BJ (cell line): Measurements from ENCODE around the gene AQP9. TPM values are rescaled to one million over a fixed set of nuclear protein-coding genes. Genes with fewer than 3 reads are reported as not detected.

Source experiments
- CTCF ChIA-PET: fragments of 350-600 bp; formaldehyde crosslinking; extraction: SDS; loops from one replicate; lab custom pipeline; 2021; ENCODE audit warnings: antibody characterized with exemption, inconsistent platforms; lab: Yijun Ruan, JAX
- POLR2A ChIA-PET: fragments of 300-600 bp; sonication (Branson Sonifier 250); formaldehyde crosslinking; extraction: SDS; loops from one replicate; lab custom pipeline; 2021; ENCODE audit warnings: antibody characterized with exemption; lab: Charles Lee
- DNase-seq: peaks from one replicate; pipeline ENCODE4 v3.0.0-alpha.2; 2011; ENCODE audit warnings: low read depth
- H3K27me3 ChIP-seq: 2 replicates; pipeline ENCODE4 v1.6.0; 2011; ENCODE audit warnings: low read length; ENCODE audit not compliant: control insufficient read depth, insufficient read depth
- H3K36me3 ChIP-seq: 2 replicates; pipeline ENCODE4 v1.5.1; 2011; ENCODE audit warnings: low read length; ENCODE audit not compliant: control insufficient read depth, insufficient read depth
- H3K4me3 ChIP-seq: 2 replicates; pipeline ENCODE4 v1.5.1; 2011; ENCODE audit warnings: low read depth, mild to moderate bottlenecking, control low read depth, low read length
- polyA plus RNA-seq: library from polyadenylated mRNA; depleted of rRNA; stranded (reverse); fragments of >200 nt; gene quantifications from 2 replicates; pipeline ENCODE4 v1.2.3, GENCODE V29; 2011
- TF ChIP-seq, protein P1 (sequence below): IDR thresholded peaks from 2 replicates; pipeline ENCODE4 v1.5.1; 2011; ENCODE audit warnings: low read depth, mild to moderate bottlenecking, control low read depth, inconsistent platforms, low read length, moderate library complexity; ENCODE audit not compliant: insufficient read depth

The AQP9 gene
- polyA plus RNA-seq, 1 experiment: not detected

DNA sequence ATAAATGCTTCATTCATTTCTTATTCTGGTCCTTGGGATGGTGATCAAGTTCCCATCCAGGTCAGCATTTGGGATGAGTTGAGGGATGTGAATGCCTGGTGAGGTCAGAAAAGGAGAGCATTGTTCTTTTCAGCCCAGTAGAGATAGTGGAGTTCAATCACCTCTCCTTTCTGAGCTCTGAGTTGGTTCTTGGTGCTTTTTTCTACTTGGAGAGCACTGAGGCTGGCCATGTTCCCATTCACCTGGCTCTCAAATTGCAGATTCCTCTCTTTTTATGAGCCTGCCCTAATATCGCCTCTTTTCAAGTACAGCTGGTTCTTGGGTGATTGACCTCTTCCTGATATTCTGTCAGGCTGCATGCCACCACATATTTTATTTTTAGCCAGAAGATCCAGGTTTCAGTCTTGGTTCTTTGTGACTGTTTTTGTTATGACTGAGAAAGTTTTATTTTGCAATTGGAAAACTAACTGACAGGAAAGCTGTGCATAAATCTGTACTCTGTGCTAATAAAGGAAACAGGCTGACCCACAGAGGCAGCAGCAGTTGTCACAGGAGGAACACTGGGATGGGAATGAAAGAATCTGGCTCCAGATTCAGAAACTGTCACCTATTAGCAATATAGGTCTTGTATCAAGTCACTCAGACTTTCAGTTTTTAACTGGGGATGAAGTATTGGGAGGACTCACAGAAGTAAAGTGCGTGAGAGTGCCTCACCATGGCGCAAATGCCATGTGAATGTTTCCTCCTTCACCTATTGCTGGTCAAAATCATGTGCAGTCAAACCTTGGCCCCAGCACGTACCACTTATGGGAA is 10.7 kb downstream of the AQP9 start:
- DNase-seq: no peak
- TF ChIP-seq, protein P1, sequence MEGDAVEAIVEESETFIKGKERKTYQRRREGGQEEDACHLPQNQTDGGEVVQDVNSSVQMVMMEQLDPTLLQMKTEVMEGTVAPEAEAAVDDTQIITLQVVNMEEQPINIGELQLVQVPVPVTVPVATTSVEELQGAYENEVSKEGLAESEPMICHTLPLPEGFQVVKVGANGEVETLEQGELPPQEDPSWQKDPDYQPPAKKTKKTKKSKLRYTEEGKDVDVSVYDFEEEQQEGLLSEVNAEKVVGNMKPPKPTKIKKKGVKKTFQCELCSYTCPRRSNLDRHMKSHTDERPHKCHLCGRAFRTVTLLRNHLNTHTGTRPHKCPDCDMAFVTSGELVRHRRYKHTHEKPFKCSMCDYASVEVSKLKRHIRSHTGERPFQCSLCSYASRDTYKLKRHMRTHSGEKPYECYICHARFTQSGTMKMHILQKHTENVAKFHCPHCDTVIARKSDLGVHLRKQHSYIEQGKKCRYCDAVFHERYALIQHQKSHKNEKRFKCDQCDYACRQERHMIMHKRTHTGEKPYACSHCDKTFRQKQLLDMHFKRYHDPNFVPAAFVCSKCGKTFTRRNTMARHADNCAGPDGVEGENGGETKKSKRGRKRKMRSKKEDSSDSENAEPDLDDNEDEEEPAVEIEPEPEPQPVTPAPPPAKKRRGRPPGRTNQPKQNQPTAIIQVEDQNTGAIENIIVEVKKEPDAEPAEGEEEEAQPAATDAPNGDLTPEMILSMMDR: no peak
- H3K27me3 ChIP-seq: no peaks in the 10 kb centered on the region; the same call in 1 of the 2 replicates
- CTCF ChIA-PET: interaction anchor here (0.7 to 1.5 kb wide), 2 partner anchors 8 to 78 kb away, joined by 3 to 4 read pairs; no protein-coding TSS in a partner anchor
- POLR2A ChIA-PET: no interaction called here
- H3K4me3 ChIP-seq: no peak overlapping the region
- no peaks in the 10 kb centered on the region for H3K36me3 ChIP-seq

DNA sequence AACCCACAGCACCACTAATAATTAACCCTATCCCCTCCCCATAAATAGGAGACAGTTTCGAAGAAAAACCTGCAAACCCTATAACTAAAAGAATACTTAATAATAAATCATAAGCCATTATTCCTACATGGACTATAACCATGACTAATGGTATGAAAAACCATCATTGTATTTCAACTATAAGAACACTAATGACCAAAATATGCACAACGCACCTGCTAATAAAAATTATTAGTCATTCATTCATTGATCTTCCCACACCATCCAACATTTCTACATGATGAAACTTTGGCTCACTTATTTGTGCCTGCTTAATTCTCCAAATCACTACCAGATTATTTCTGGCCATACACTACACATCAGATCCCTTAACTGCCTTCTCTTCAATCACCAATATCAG is 16.6 kb downstream of the AQP9 start:
- Histone ChIP-seq H3K36me3 (no peaks in the 10 kb centered on the region), H3K27me3 (peaks cover 3% of the 10 kb centered on the region), H3K4me3 (no peak overlapping the region)
- ChIA-PET CTCF (no interaction called here), POLR2A (no interaction called here)
- no peak for DNase-seq
- TF ChIP-seq, protein P1: no peak

GRCh38 chr15:58159827-58160386 is 21.7 kb downstream of the AQP9 start:
- TF ChIP-seq, protein P1: no peak
- DNase-seq: no peak
- ChIA-PET CTCF (interaction anchor here (1.2 to 1.5 kb wide), 2 partner anchors 17 to 22 kb away, joined by 3 to 4 read pairs; no protein-coding TSS in a partner anchor), POLR2A (no interaction called here)
- Histone ChIP-seq H3K4me3 (no peak overlapping the region), H3K36me3 (no peaks in the 10 kb centered on the region), H3K27me3 (peaks cover 6% of the 10 kb centered on the region)

DNA sequence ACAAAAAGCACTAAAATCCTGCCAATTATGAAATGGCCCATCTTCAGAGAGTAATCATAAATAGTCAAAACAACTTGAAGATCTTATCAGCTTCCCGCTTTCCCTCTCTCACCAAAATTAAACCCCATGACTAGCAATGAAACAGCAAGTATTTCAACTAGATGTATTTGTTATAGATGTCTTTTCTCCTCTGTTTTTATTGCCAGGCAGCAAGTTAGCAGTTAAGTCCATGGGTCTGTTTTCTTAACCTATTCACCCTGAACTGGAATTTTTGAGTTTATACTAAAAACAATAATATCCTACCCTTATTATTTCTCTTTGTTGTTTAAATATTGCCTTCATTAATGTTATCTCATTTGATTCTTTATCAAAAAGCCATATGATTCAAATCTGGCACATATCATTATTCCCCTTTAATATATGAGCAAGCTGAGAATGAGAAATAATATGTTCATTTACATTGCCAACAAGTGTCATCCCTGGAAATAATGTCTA is 23.3 kb downstream of the AQP9 start:
- Histone ChIP-seq H3K36me3 (no peaks in the 10 kb centered on the region), H3K4me3 (no peak overlapping the region), H3K27me3 (peaks cover 6% of the 10 kb centered on the region)
- POLR2A ChIA-PET: no interaction called here
- TF ChIP-seq, protein P1: no peak
- CTCF ChIA-PET: interaction anchor here (0.7 kb wide), 1 partner anchor 30 kb away, joined by 3 read pairs; no protein-coding TSS in a partner anchor
- DNase-seq: no peak

DNA sequence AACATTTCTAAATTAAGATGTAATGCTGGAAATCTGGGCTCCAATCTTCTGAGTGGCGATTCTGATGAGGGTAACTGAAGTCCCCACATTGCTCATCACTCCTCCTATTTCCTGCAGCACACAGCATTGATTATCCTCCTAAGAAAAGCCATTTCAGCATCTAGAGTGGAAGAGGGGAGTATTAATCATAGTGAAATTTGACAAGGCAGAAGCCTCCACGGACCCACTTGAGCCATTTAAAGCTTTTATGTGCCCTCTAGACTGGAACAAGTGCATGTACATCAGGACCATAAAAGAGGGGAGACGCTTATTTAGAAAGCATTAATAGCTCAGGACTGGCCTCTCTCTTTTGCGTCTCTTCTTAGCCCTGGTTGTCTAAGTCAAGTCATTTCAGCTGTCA is 25.8 kb downstream of the AQP9 start:
- TF ChIP-seq, protein P1: no peak
- CTCF ChIA-PET: no interaction called here
- peaks cover 3% of the 10 kb centered on the region; the same call in 1 of the 2 replicates for H3K27me3 ChIP-seq
- POLR2A ChIA-PET: no interaction called here
- no peaks in the 10 kb centered on the region for H3K36me3 ChIP-seq
- no peak overlapping the region for H3K4me3 ChIP-seq
- DNase-seq: no peak
